Mesenchymal stem cell (in vitro differentiated cells and primary cell): ENCODE measurements around the gene PYGO2.
"Not testable (repeated sequence)": the region's sequence is repeated elsewhere in the genome, so short reads cannot be mapped to it uniquely, and the experiment has no call there.

ENCODE experiments used
- DNase-seq: peaks from one replicate; pipeline ENCODE4 v3.0.0-alpha.2; 2013
- H2AFZ ChIP-seq: one replicate; pipeline ENCODE4 v1.6.1; 2013; ENCODE audit warnings: low read depth, mild to moderate bottlenecking, control low read depth, inconsistent platforms, low read length, moderate library complexity
- H2AK5ac ChIP-seq: 2 replicates; pipeline ENCODE4 v1.6.1; 2013; ENCODE audit warnings: low read length, moderate library complexity, mild to moderate bottlenecking, inconsistent platforms; ENCODE audit not compliant: severe bottlenecking
- H2BK120ac ChIP-seq: one replicate; pipeline ENCODE4 v1.6.1; 2013; ENCODE audit warnings: low read depth, mild to moderate bottlenecking, inconsistent platforms, low read length, moderate library complexity
- H2BK12ac ChIP-seq, 2 experiments: one replicate each; pipeline ENCODE4 v1.6.1; 2013; ENCODE audit warnings: inconsistent platforms in 2 of 2, low read length in 2 of 2, mild to moderate bottlenecking in 2 of 2, moderate library complexity in 2 of 2, control low read depth in 1 of 2
- H2BK15ac ChIP-seq: one replicate; pipeline ENCODE4 v1.6.1; 2013; ENCODE audit warnings: mild to moderate bottlenecking, low read depth, inconsistent platforms; ENCODE audit not compliant: poor library complexity, severe bottlenecking
- H2BK5ac ChIP-seq: 2 replicates; pipeline ENCODE4 v1.6.1; 2013; ENCODE audit warnings: low read depth, mild to moderate bottlenecking, low read length, control low read depth, inconsistent platforms; ENCODE audit not compliant: poor library complexity, severe bottlenecking
- H3K14ac ChIP-seq, 2 experiments: one replicate each; pipeline ENCODE4 v1.6.1; 2013; ENCODE audit warnings: inconsistent platforms in 2 of 2, low read length in 2 of 2, control low read depth in 1 of 2, mild to moderate bottlenecking in 1 of 2, moderate library complexity in 1 of 2
- H3K18ac ChIP-seq, 2 experiments: one replicate each; pipeline ENCODE4 v1.6.1; 2013; ENCODE audit warnings: inconsistent platforms in 2 of 2, low read length in 2 of 2, control low read depth in 1 of 2, low read depth in 1 of 2, mild to moderate bottlenecking in 1 of 2
- H3K23ac ChIP-seq, 2 experiments: one replicate each; pipeline ENCODE4 v1.6.1; 2013; ENCODE audit warnings: inconsistent platforms in 2 of 2, low read length in 2 of 2, mild to moderate bottlenecking in 2 of 2, moderate library complexity in 2 of 2, control low read depth in 1 of 2
- H3K27ac ChIP-seq: 2 replicates; pipeline ENCODE4 v1.5.1; 2013; ENCODE audit warnings: mild to moderate bottlenecking, moderate library complexity, low read length, control low read depth, inconsistent platforms; ENCODE audit not compliant: poor library complexity, severe bottlenecking
- H3K27me3 ChIP-seq, 2 experiments: 2 replicates each; pipeline versions ENCODE4 v1.6.1 to v1.7.0; 2013; ENCODE audit warnings: low read length in 2 of 2, mild to moderate bottlenecking in 2 of 2, moderate library complexity in 2 of 2, control low read depth in 1 of 2, inconsistent platforms in 1 of 2; ENCODE audit not compliant: control insufficient read depth in 1 of 2, insufficient read depth in 1 of 2
- H3K36me3 ChIP-seq, 2 experiments: 2 replicates each; pipeline versions ENCODE4 v1.6.1 to v1.7.0; 2013; ENCODE audit warnings: low read length in 2 of 2, control low read depth in 1 of 2, inconsistent platforms in 1 of 2, low read depth in 1 of 2, mild to moderate bottlenecking in 1 of 2; ENCODE audit not compliant: insufficient read depth in 2 of 2, control insufficient read depth in 1 of 2
- H3K4ac ChIP-seq, 2 experiments: one replicate each; pipeline ENCODE4 v1.6.1; 2013; ENCODE audit warnings: inconsistent platforms in 2 of 2, low read length in 2 of 2, mild to moderate bottlenecking in 2 of 2, moderate library complexity in 2 of 2, control low read depth in 1 of 2, low read depth in 1 of 2
- H3K4me1 ChIP-seq: 2 replicates; pipeline ENCODE4 v1.6.1; 2013; ENCODE audit warnings: low read depth, low read length, control low read depth; ENCODE audit not compliant: control insufficient read depth, insufficient read depth
- H3K4me2 ChIP-seq: 2 replicates; pipeline ENCODE4 v1.6.1; 2013; ENCODE audit warnings: low read length, mild to moderate bottlenecking, inconsistent platforms; ENCODE audit not compliant: poor library complexity, severe bottlenecking
- H3K4me3 ChIP-seq, 2 experiments: 2 replicates each; pipeline versions ENCODE4 v1.5.1 to v1.7.0; 2013; ENCODE audit warnings: low read length in 2 of 2, mild to moderate bottlenecking in 2 of 2, control low read depth in 1 of 2, low read depth in 1 of 2; ENCODE audit not compliant: insufficient read depth in 1 of 2
- H3K79me1 ChIP-seq: replicated peaks from 2 replicates; pipeline ENCODE4 v1.6.1; 2013; ENCODE audit warnings: mild to moderate bottlenecking, control low read depth, low read length, inconsistent platforms; ENCODE audit not compliant: poor library complexity, severe bottlenecking
- H3K9ac ChIP-seq: 2 replicates; pipeline ENCODE4 v1.7.0; 2013; ENCODE audit warnings: mild to moderate bottlenecking, low read length, moderate library complexity
- H3K9me3 ChIP-seq: 2 replicates; pipeline ENCODE4 v1.7.0; 2013; ENCODE audit warnings: mild to moderate bottlenecking, low read length; ENCODE audit not compliant: control insufficient read depth
- H4K8ac ChIP-seq: one replicate; pipeline ENCODE4 v1.6.1; 2013; ENCODE audit warnings: inconsistent platforms, mild to moderate bottlenecking, low read length, moderate library complexity
- H4K91ac ChIP-seq: one replicate; pipeline ENCODE4 v1.6.1; 2013; ENCODE audit warnings: mild to moderate bottlenecking, low read length, inconsistent platforms
- WGBS: methylation state at CpG from one replicate; pipeline ENCODE4 v1.1.7; 2013; ENCODE audit warnings: mixed read lengths; 5-methylcytosine and 5-hydroxymethylcytosine counted together

The PYGO2 gene

DNA sequence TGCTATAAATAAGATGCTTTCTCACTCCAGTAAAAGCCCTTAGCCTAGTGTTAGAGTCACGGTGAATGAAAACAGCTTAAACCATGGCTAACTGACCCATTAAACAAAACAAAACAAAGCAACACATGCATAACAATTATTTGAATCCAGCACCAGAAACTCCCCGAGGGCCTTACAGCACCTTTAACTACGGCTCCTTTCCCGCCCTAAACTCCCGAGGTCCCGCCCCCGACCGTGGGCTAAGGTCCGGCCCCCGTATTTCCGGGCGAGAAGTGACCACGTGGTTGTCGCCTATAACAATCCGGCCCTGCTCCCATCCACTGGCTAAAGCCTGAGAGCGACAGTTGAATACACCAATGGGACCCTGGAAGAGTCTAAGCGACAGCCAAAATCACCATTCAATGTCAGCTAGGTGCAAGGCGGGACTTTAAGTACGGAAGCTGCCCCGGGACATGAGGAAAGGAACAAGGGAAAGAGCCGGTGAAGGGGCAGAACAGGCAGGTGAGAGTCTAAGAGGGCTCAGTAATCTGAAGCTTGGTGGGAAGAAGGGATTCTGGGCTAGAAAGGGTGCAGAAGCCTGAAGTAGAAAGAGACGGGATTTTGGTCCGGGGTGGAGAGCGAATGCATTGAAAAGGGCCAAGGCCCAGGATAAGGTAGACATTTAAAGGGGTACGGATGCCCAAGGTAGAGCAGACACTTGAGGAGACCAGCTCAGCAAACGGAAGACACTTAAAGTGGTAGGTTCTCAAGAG lies 21.5 kb upstream of the PYGO2 start, which contains the start of gene FLAD1:
FLAD1 (plus strand) TSS at position 448 of the 752 bp plus-strand sequence. CDS start 351 bp downstream, outside the sequence.
- Histone ChIP-seq H3K9me3 (no peaks in the 10 kb centered on the region), H3K36me3 (peaks cover 15 to 25% of the 10 kb centered on the region in 2 experiments), H3K4me1 (peaks cover 9% of the 10 kb centered on the region)

GRCh38 chr1:154982341-154982740 lies 20.8 kb upstream of the PYGO2 start:
- no peak overlapping the region for H4K91ac ChIP-seq
- no peaks in the 10 kb centered on the region for H3K9me3 ChIP-seq
- 47% methylated on average over 4 of the region's 6 CpGs for WGBS
- peak overlapping the region in 1 of 2 experiments; percentile 91 for H3K4me3 ChIP-seq
- no peak overlapping the region for H2BK120ac ChIP-seq
- no peak overlapping the region for H4K8ac ChIP-seq
- H3K36me3 ChIP-seq, result peaks cover 8 to 19% of the 10 kb centered on the region in 2 experiments
- peak overlapping the region; percentile 47 for H2AK5ac ChIP-seq
- DNase-seq, result no peak
- no peak overlapping the region for H2AFZ ChIP-seq
- no peaks in the 10 kb centered on the region for H3K27me3 ChIP-seq
- no peak overlapping the region for H2BK12ac ChIP-seq
- peaks cover 7% of the 10 kb centered on the region for H3K4me1 ChIP-seq
- H3K4me2 ChIP-seq, result peak overlapping the region; percentile 51
- H3K9ac ChIP-seq, result peak overlapping the region; percentile 89
- H3K27ac ChIP-seq, result no peak overlapping the region
- H3K14ac ChIP-seq, result no peak overlapping the region
- no peak overlapping the region for H3K4ac ChIP-seq
- no peak overlapping the region for H2BK5ac ChIP-seq
- peaks cover 18% of the 10 kb centered on the region for H3K79me1 ChIP-seq
- H2BK15ac ChIP-seq, result no peak overlapping the region
- H3K23ac ChIP-seq, result no peak overlapping the region
- no peak overlapping the region for H3K18ac ChIP-seq

More for the DNA sequence above, 21.5 kb upstream of the PYGO2 start, which contains the start of gene FLAD1:
- Histone ChIP-seq H4K8ac (peak within 1 kb of the TSS; percentile 27), H3K79me1 (peaks cover 24% of the 10 kb centered on the region), H4K91ac (peak within 1 kb of the TSS; percentile 73), H3K18ac (no peak within 1 kb of the TSS), H3K4me2 (peak within 1 kb of the TSS; percentile 91), H3K4me3 (peak within 1 kb of the TSS; percentile 64 to 91), H2BK12ac (peak within 1 kb of the TSS in 1 of 2 experiments; percentile 38), H3K27me3 (no peaks in the 10 kb centered on the region), H2BK5ac (no peak within 1 kb of the TSS), H3K27ac (peak within 1 kb of the TSS; percentile 66), H2BK120ac (no peak within 1 kb of the TSS), H3K9ac (peak within 1 kb of the TSS; percentile 89), H3K23ac (no peak within 1 kb of the TSS), H2AK5ac (peak within 1 kb of the TSS; percentile 64), H2AFZ (peak within 1 kb of the TSS; percentile 73), H2BK15ac (no peak within 1 kb of the TSS), H3K14ac (no peak within 1 kb of the TSS), H3K4ac (peak within 1 kb of the TSS in 1 of 2 experiments; percentile 66)
- WGBS, result under 1% methylated on average over 26 of the region's 26 CpGs
- DNase-seq, result peak; percentile 100

- Histone ChIP-seq H4K8ac (no peak overlapping the region), H2AK5ac (no peak overlapping the region), H3K4me2 (no peak overlapping the region), H3K9me3 (no peaks in the 10 kb centered on the region), H2BK5ac (no peak overlapping the region), H3K27me3 (no peaks in the 10 kb centered on the region), H3K36me3 (peaks cover 0 to 15% of the 10 kb centered on the region in 2 experiments), H2BK12ac (no peak overlapping the region), H4K91ac (no peak overlapping the region), H3K27ac (no peak overlapping the region), H3K18ac (no peak overlapping the region), H3K14ac (no peak overlapping the region), H2BK15ac (no peak overlapping the region), H3K9ac (peak overlapping the region; percentile 27), H3K79me1 (peaks cover 12% of the 10 kb centered on the region), H3K4ac (no peak overlapping the region), H3K4me3 (no peak overlapping the region), H2AFZ (no peak overlapping the region), H2BK120ac (no peak overlapping the region), H3K23ac (no peak overlapping the region), H3K4me1 (peaks cover 1% of the 10 kb centered on the region)
- DNase-seq, result no peak
- WGBS, result no CpG with 5 or more reads among the region's 3 CpGs
These were observed 16.8 kb upstream of the PYGO2 start for GRCh38 chr1:154978360-154978759.

DNA sequence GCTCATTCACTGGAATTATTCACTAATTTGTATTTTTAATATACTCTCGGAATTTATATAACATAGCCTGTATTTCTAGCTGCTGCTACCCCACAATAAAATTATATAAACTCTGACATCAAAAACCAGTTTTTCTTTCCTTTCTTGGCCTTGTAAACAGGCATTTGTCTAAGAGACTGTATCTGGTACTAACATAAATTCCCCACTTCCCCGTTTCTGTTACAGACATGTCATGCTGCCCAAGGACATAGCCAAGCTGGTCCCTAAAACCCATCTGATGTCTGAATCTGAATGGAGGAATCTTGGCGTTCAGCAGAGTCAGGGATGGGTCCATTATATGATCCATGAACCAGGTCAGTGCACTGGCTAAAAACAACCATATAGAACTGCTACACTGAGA lies 16.2 kb upstream of the PYGO2 start:
- H2AFZ ChIP-seq, H3K18ac ChIP-seq, DNase-seq, H3K4me3 ChIP-seq, H3K4ac ChIP-seq, H2BK12ac ChIP-seq, H2AK5ac ChIP-seq, H3K4me1 ChIP-seq, H3K4me2 ChIP-seq, H3K14ac ChIP-seq, H2BK5ac ChIP-seq, H4K8ac ChIP-seq, H2BK15ac ChIP-seq, H3K9me3 ChIP-seq, H3K23ac ChIP-seq, H3K27ac ChIP-seq, H3K27me3 ChIP-seq, H4K91ac ChIP-seq, H2BK120ac ChIP-seq: not testable (repeated sequence)
- Histone ChIP-seq H3K9ac (peak overlapping the region; percentile 27), H3K36me3 (peaks cover 0 to 15% of the 10 kb centered on the region in 2 experiments), H3K79me1 (peaks cover 12% of the 10 kb centered on the region)
- 97% methylated on average over 3 of the region's 3 CpGs for WGBS
